CD4-positive, alpha-beta T cell treated with Interleukin-12 subunit alpha and Interleukin-12 subunit beta, for 1 hour (primary cell): ENCODE results near the gene PACS1.

Experiments
- DNase-seq: peaks from one replicate; pipeline ENCODE4 v3.0.0-alpha.2; 2020

PACS1 gene

GRCh38 chr11:66293777-66294625 is 223.9 kb downstream of the PACS1 start:
- DNase-seq = no peak
